Measurements from ENCODE around the gene GSE1.

DNA sequence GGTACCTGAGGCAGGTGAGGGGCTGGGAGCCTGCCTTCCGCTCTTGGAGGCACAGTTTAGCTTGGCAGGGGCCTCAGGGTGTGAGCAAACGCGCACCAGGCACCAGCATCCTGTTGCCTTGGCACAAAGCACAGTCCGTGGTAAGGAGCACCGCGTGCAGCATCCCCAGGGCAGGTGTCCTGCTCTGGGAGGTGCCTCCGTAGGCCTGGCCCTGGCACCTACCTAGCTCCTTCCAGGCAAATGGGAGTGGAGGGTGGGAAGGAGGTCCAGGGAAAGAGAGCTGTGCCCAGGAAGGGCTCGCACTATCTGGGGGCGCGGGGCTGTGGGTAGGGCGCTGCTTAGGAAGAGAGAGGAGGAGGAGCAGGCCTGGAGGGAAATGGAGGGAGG lies 3.1 kb upstream of the GSE1 start:
- TF ChIP-seq ZEB2 (tag by site-specific recombination; IDR thresholded peaks at IDR 0.05) (no peak), ZNF16 (tag by site-specific recombination; IDR thresholded peaks at IDR 0.05; ENCODE audit: low read depth) (no peak)
- TF ChIP-seq, protein P1, sequence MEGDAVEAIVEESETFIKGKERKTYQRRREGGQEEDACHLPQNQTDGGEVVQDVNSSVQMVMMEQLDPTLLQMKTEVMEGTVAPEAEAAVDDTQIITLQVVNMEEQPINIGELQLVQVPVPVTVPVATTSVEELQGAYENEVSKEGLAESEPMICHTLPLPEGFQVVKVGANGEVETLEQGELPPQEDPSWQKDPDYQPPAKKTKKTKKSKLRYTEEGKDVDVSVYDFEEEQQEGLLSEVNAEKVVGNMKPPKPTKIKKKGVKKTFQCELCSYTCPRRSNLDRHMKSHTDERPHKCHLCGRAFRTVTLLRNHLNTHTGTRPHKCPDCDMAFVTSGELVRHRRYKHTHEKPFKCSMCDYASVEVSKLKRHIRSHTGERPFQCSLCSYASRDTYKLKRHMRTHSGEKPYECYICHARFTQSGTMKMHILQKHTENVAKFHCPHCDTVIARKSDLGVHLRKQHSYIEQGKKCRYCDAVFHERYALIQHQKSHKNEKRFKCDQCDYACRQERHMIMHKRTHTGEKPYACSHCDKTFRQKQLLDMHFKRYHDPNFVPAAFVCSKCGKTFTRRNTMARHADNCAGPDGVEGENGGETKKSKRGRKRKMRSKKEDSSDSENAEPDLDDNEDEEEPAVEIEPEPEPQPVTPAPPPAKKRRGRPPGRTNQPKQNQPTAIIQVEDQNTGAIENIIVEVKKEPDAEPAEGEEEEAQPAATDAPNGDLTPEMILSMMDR (tag by site-specific recombination; IDR thresholded peaks at IDR 0.05), result no peak
